A549 (cell line): ENCODE measurements around the gene CEP85L.

ENCODE experiments used
- ATOH8 ChIP-seq: fragments of 250-450 bp; sonication (Bioruptor Pico); IDR thresholded peaks from 2 replicates; pipeline ENCODE4 v1.5.0; 2020; ENCODE audit warnings: low read depth, mild to moderate bottlenecking, moderate library complexity
- CHD2 ChIP-seq: fragments of 150-350 bp; IDR thresholded peaks from 2 replicates; pipeline ENCODE4 v1.6.1; 2014; ENCODE audit warnings: low read length; ENCODE audit not compliant: partially characterized antibody
- CHD4 ChIP-seq: fragments of 200-600 bp; sonication (generic); IDR thresholded peaks from 2 replicates; pipeline ENCODE4 v1.6.1; 2016; ENCODE audit warnings: antibody characterized with exemption, mild to moderate bottlenecking, borderline replicate concordance
- FOXS1 ChIP-seq: fragments of 250-450 bp; sonication (Bioruptor Pico); IDR thresholded peaks from 2 replicates; pipeline ENCODE4 v1.5.0; 2020; ENCODE audit warnings: mild to moderate bottlenecking, moderate library complexity
- NR3C1 ChIP-seq: fragments of >200 bp; sonication (Bioruptor Twin); formaldehyde crosslinking; IDR thresholded peaks from 3 replicates; pipeline ENCODE4 v1.6.1; 2017
- PHF8 ChIP-seq: fragments of 200-600 bp; sonication (generic); IDR thresholded peaks from 2 replicates; pipeline ENCODE4 v1.6.1; 2016; ENCODE audit warnings: low read depth, mild to moderate bottlenecking, antibody characterized with exemption, moderate library complexity, borderline replicate concordance
- POLR2A ChIP-seq: IDR thresholded peaks from 2 replicates; pipeline ENCODE4 v1.6.1; 2012; ENCODE audit warnings: mild to moderate bottlenecking, low read length
- SREBF2 ChIP-seq: fragments of 450-650 bp; IDR thresholded peaks from 2 replicates; pipeline ENCODE4 v1.6.1; 2014; ENCODE audit warnings: mild to moderate bottlenecking, moderate library complexity
- USF2 ChIP-seq: fragments of 450-650 bp; IDR thresholded peaks from 2 replicates; pipeline ENCODE4 v1.6.1; 2014; ENCODE audit warnings: antibody characterized with exemption
- TF ChIP-seq, protein P1 (sequence below): fragments of >200 bp; sonication (Bioruptor Twin); formaldehyde crosslinking; IDR thresholded peaks from 3 replicates; pipeline ENCODE4 v1.5.1; 2016

GRCh38 chr6:118574051-118574865 is 77.1 kb downstream of the CEP85L start:
- TF ChIP-seq, protein P1, sequence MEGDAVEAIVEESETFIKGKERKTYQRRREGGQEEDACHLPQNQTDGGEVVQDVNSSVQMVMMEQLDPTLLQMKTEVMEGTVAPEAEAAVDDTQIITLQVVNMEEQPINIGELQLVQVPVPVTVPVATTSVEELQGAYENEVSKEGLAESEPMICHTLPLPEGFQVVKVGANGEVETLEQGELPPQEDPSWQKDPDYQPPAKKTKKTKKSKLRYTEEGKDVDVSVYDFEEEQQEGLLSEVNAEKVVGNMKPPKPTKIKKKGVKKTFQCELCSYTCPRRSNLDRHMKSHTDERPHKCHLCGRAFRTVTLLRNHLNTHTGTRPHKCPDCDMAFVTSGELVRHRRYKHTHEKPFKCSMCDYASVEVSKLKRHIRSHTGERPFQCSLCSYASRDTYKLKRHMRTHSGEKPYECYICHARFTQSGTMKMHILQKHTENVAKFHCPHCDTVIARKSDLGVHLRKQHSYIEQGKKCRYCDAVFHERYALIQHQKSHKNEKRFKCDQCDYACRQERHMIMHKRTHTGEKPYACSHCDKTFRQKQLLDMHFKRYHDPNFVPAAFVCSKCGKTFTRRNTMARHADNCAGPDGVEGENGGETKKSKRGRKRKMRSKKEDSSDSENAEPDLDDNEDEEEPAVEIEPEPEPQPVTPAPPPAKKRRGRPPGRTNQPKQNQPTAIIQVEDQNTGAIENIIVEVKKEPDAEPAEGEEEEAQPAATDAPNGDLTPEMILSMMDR: no peak
- TF ChIP-seq CHD4 (no peak), POLR2A (no peak), PHF8 (no peak), FOXS1 (CRISPR knock-in tag) (no peak), SREBF2 (no peak), USF2 (no peak), NR3C1 (no peak), CHD2 (no peak), ATOH8 (CRISPR knock-in tag) (no peak)
